HEK293T (cell line): ENCODE results near the gene BUD13.

Experiments used
- BHLHE40 ChIP-seq: fragments of 450-650 bp; IDR thresholded peaks from 2 replicates; pipeline ENCODE4 v1.6.1; 2016; ENCODE audit warnings: mild to moderate bottlenecking, moderate library complexity, borderline replicate concordance
- FOXK2 ChIP-seq: fragments of 450-650 bp; IDR thresholded peaks from 2 replicates; pipeline ENCODE4 v1.6.1; 2016; ENCODE audit warnings: mild to moderate bottlenecking
- FOXM1 ChIP-seq: fragments of 450-650 bp; IDR thresholded peaks from 2 replicates; pipeline ENCODE4 v1.6.1; 2017; ENCODE audit warnings: mild to moderate bottlenecking, borderline replicate concordance
- HDGF ChIP-seq: fragments of 450-650 bp; IDR thresholded peaks from 2 replicates; pipeline ENCODE4 v1.6.1; 2017; ENCODE audit warnings: antibody characterized with exemption, borderline replicate concordance
- L3MBTL2 ChIP-seq: fragments of 450-650 bp; conservative IDR thresholded peaks from 2 replicates; pipeline ENCODE4 v1.6.1; 2016; ENCODE audit warnings: mild to moderate bottlenecking
- NFRKB ChIP-seq: fragments of 450-650 bp; IDR thresholded peaks from 2 replicates; pipeline ENCODE4 v1.6.1; 2016; ENCODE audit warnings: mild to moderate bottlenecking, moderate library complexity
- PKNOX1 ChIP-seq: fragments of 450-650 bp; IDR thresholded peaks from 2 replicates; pipeline ENCODE4 v1.6.1; 2016
- SP1 ChIP-seq: fragments of 450-650 bp; IDR thresholded peaks from 2 replicates; pipeline ENCODE4 v1.6.1; 2017
- SUZ12 ChIP-seq: fragments of 450-650 bp; IDR thresholded peaks from 2 replicates; pipeline ENCODE4 v1.6.1; 2016; ENCODE audit warnings: mild to moderate bottlenecking

- TF ChIP-seq SUZ12 (no peak), NFRKB (no peak), PKNOX1 (no peak), FOXK2 (no peak), SP1 (no peak), BHLHE40 (no peak), FOXM1 (no peak), HDGF (no peak), L3MBTL2 (no peak)
These were observed 39.6 kb downstream of the BUD13 start for GRCh38 chr11:116733043-116733755.
